ENCODE results near the gene PKD2L1. TPM values are rescaled to one million over a fixed set of nuclear protein-coding genes. Genes with fewer than 3 reads are reported as not detected.

Gene PKD2L1
- total RNA-seq, 1 donor from 2014 or later, result not detected

DNA sequence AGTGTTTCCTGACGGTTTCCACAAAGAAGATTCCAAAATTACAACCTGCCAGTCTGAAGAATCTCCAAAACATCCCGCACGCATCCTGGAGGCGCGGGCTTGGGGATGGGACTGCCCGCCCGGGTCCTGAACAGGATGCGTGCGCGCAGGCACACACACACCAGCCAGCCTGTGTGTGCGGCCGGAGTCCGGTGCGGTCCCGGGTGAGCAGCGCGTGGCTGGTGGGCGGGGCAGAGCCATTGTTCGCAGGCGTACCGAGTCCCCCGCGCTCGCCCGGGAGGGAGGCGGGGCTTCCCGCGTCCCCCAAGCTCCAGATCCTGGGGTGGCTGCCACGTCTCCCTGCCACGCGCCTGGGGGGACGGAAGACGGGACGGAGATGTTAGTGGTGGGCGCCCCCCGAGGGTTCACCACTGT, 16.3 kb upstream of the PKD2L1 start:
- Mint-ChIP-seq H3K4me3 (peak overlapping the region; percentile 97), H3K27me3 (no peaks in the 10 kb centered on the region), H3K9me3 (no peaks in the 10 kb centered on the region), H3K27ac (peak overlapping the region; percentile 90), H3K36me3 (peaks cover 26% of the 10 kb centered on the region), H3K4me1 (ENCODE audit: unreplicated experiment) (peaks cover 56% of the 10 kb centered on the region)
- TF ChIP-seq, protein P1, sequence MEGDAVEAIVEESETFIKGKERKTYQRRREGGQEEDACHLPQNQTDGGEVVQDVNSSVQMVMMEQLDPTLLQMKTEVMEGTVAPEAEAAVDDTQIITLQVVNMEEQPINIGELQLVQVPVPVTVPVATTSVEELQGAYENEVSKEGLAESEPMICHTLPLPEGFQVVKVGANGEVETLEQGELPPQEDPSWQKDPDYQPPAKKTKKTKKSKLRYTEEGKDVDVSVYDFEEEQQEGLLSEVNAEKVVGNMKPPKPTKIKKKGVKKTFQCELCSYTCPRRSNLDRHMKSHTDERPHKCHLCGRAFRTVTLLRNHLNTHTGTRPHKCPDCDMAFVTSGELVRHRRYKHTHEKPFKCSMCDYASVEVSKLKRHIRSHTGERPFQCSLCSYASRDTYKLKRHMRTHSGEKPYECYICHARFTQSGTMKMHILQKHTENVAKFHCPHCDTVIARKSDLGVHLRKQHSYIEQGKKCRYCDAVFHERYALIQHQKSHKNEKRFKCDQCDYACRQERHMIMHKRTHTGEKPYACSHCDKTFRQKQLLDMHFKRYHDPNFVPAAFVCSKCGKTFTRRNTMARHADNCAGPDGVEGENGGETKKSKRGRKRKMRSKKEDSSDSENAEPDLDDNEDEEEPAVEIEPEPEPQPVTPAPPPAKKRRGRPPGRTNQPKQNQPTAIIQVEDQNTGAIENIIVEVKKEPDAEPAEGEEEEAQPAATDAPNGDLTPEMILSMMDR (conservative IDR thresholded peaks at IDR 0.05), result no peak
- DNase-seq (ENCODE audit: extremely low spot score, unreplicated experiment), result peak; percentile 85

DNA sequence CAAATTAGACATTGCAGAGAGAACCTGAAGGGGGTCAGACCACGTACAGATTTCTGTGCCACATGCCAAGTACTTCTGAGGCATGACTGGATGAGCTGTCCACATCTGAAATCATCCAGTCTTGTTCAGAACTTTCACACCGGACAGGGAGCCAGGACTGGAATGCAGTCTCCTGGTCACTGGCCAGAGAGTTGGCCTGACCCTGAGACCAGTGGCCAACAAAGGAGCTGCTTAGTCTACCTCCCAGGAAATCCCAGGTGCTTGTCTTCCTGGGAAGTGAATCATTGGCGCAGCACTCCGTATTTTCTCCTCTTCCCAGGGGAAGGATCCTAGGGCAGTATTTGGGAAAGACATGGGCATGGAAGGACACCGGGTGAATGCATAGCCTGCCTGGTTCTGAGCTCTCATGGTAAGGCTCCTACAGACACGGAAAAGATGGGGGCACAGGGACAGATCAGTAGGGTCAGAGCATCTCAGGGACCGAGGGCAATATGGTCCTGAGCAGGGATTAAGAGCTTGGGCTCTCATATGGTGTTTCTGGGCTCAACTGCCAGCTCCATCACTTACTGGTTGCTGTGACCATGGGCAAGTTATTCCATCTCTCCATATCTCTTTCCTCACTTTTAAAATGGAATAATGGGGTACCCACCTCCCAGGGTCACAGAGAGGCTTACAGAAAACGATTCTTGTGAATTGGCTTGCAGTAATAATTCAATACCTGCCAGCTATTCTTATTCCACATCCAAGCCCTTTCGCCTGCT, 15.7 kb upstream of the PKD2L1 start:
- peaks cover 20% of the 10 kb centered on the region for H3K36me3 Mint-ChIP-seq
- no peak for DNase-seq (ENCODE audit: extremely low spot score, unreplicated experiment)
- H3K27ac Mint-ChIP-seq, result peak overlapping the region; percentile 90
- H3K9me3 Mint-ChIP-seq, result no peaks in the 10 kb centered on the region
- H3K4me1 Mint-ChIP-seq (ENCODE audit: unreplicated experiment), result peaks cover 56% of the 10 kb centered on the region
- TF ChIP-seq, protein P1 (conservative IDR thresholded peaks at IDR 0.05), result no peak
- H3K27me3 Mint-ChIP-seq, result no peaks in the 10 kb centered on the region
- peak overlapping the region; percentile 97 for H3K4me3 Mint-ChIP-seq

DNA sequence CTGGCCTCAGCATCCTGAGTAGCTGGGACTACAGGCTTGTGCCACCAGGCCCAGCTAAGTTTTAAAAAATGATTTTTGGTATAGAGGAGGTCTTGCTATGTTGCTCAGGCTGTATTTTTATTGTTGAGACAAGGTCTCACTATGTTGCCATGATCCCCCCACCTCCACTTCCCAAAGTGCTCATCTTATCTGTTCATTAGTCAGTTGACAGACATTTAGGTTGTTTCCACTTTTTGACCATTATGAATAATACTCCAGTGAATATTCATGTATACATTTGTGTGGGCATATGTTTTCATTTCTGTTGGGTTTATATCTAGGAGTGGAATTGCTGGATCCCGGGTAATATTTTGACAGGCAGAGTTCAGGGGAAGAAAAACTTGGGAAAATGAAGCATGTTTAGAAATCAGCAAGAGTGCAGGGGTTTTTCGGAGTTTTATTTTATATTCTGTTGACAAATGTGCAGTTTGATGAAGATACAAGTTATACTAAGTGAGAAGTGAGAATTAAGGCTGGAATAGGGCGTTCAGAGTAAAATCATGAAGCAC, 14.3 kb upstream of the PKD2L1 start:
- Mint-ChIP-seq H3K4me1 (ENCODE audit: unreplicated experiment) (peaks cover 50% of the 10 kb centered on the region), H3K9me3 (no peaks in the 10 kb centered on the region), H3K27ac (no peak overlapping the region), H3K27me3 (no peaks in the 10 kb centered on the region), H3K36me3 (peaks cover 8% of the 10 kb centered on the region), H3K4me3 (peak overlapping the region; percentile 26)
- TF ChIP-seq, protein P1 (conservative IDR thresholded peaks at IDR 0.05), result no peak
- DNase-seq (ENCODE audit: extremely low spot score, unreplicated experiment), result no peak

DNA sequence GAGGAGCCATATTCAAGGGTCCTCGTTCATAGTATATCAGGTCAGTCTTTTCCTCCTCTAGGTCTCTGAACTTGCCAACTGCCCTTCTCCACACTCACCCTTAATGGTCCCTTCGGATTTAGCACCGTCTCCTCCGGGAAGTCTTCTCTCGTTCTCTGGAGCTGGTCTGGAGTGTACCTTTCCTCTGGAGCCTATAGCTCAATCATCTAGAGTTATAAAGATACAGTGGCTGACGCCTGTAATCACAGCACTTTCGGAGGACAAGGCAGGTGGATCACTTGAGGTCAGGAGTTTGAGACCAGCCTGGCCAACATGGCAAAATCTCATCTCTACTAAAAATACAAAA, 12.6 kb upstream of the PKD2L1 start:
- Mint-ChIP-seq H3K27ac (no peak overlapping the region), H3K36me3 (no peaks in the 10 kb centered on the region), H3K4me1 (ENCODE audit: unreplicated experiment) (peaks cover 40% of the 10 kb centered on the region), H3K4me3 (peak overlapping the region; percentile 32), H3K27me3 (peaks cover 2% of the 10 kb centered on the region), H3K9me3 (no peaks in the 10 kb centered on the region)
- no peak for DNase-seq (ENCODE audit: extremely low spot score, unreplicated experiment)
- TF ChIP-seq, protein P1 (conservative IDR thresholded peaks at IDR 0.05), result peak; percentile 4

DNA sequence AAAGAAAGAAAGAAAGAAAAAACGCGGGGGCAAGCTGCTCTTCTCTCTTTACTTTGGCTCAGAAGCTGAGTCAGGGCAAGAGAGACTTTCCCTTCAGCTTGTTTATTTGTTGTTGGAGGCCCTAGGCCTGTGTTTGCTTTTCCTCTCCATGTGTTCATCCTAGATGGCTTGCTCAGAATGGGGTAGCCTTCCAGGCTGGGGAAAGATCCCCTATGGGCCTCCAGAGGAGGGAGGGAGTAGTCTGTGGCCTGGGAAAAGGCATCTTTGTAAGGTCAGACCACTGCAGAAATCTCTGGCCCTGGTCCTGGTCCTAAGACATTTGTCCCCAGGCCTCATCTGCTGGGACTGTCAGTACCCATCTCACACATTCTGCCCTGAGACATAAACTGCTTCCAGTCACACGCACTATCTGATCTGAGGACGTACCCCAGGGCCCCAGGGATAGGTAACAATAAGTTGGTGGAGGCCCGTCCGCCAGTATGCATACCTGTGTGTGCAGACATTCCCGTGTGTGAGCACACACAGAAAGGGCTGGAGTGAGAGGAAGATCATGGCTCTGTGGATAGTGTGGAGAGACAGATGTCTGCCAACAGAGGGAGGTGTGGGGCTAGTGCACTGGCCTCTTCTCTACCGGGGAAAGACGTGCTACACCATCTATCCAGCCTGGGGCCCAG, 12.1 kb upstream of the PKD2L1 start:
- Mint-ChIP-seq H3K36me3 (no peaks in the 10 kb centered on the region), H3K4me3 (peak overlapping the region; percentile 32), H3K4me1 (ENCODE audit: unreplicated experiment) (peaks cover 40% of the 10 kb centered on the region), H3K9me3 (no peaks in the 10 kb centered on the region), H3K27ac (peak overlapping the region; percentile 55), H3K27me3 (peaks cover 2% of the 10 kb centered on the region)
- DNase-seq (ENCODE audit: extremely low spot score, unreplicated experiment), result no peak
- TF ChIP-seq, protein P1 (conservative IDR thresholded peaks at IDR 0.05), result peak; percentile 74
